Ovary (tissue), 9 donors: ENCODE data around the gene MORC3. TPM values are rescaled to one million over a fixed set of nuclear protein-coding genes. Genes with fewer than 3 reads are reported as not detected.
"Not testable (repeated sequence)": the region's sequence is repeated elsewhere in the genome, so short reads cannot be mapped to it uniquely, and the experiment has no call there.

Source experiments
- DNase-seq, 5 donors: peaks; one replicate each; pipeline ENCODE4 v3.0.0-alpha.2; 2019 to 2020
- H3K27ac ChIP-seq, 2 donors: fragments of 200-600 bp; one replicate each; pipeline versions ENCODE4 v1.5.1 to v1.8.0; 2019 to 2022
- H3K27me3 ChIP-seq: fragments of 200-600 bp; one replicate; pipeline ENCODE4 v1.8.0; 2022
- H3K36me3 ChIP-seq: fragments of 200-600 bp; sonication (generic); one replicate; pipeline ENCODE4 v1.5.1; 2019
- H3K4me1 ChIP-seq: one replicate; pipeline ENCODE4 v1.8.1; 2013; ENCODE audit warnings: mild to moderate bottlenecking, moderate library complexity; ENCODE audit not compliant: insufficient read depth
- H3K4me3 ChIP-seq: fragments of 200-600 bp; sonication (generic); one replicate; pipeline ENCODE4 v1.5.1; 2017
- H3K9me3 ChIP-seq, 2 donors: fragments of 200-600 bp in 1 of 2; sonication (generic) in 1 of 2; one replicate each; pipeline versions ENCODE4 v1.5.1 to v1.8.1; 2013 to 2019; ENCODE audit warnings: mild to moderate bottlenecking in 1 of 2, moderate library complexity in 1 of 2
- CTCF ChIP-seq, 3 donors: fragments of 450-650 bp in 2 of 3; fragments of 200-600 bp in 1 of 3; IDR thresholded peaks; one replicate each; pipeline versions ENCODE4 v1.5.1 to v1.8.0; 2016 to 2022; ENCODE audit warnings: antibody characterized with exemption in 3 of 3, mild to moderate bottlenecking in 1 of 3
- EP300 ChIP-seq: sonication (generic); formaldehyde crosslinking; IDR thresholded peaks from one replicate; pipeline ENCODE4 v1.6.1; 2017; ENCODE audit warnings: antibody characterized with exemption
- POLR2A ChIP-seq: fragments of 450-650 bp; IDR thresholded peaks from one replicate; pipeline ENCODE4 v1.6.1; 2017; ENCODE audit warnings: antibody characterized with exemption, mild to moderate bottlenecking, moderate library complexity
- WGBS, 3 donors: extraction: QIAGEN DNeasy Blood & Tissue Kit in 1 of 3; methylation state at CpG; one replicate each; pipeline versions ENCODE4 v1.1.5 to v1.1.7; 2013 to 2017; 5-methylcytosine and 5-hydroxymethylcytosine counted together
- intact Hi-C, 4 donors: fragments of 100-400 bp; cut with DNase I; formaldehyde crosslinking; loops; one replicate each; pipeline versions ENCODE4 v1.11.0 to v1.15.1; 2022 to 2023
- polyA plus RNA-seq, 2 donors: library from polyadenylated mRNA; stranded (reverse); fragments of 200-250 nt in 1 of 2; fragments of 350-450 nt in 1 of 2; fragmentation: Illumina TruSeq in 1 of 2; extraction: RNeasy Lipid Tissue Mini Kit (QIAGEN cat#74804) in 1 of 2; gene quantifications; one replicate each; pipeline ENCODE4 v1.2.3, GENCODE V29; 2013 to 2014
- total RNA-seq, 7 donors: library from RNA; depleted of rRNA in 2 of 7; stranded (reverse); fragments of >200 nt in 2 of 7; fragmentation: NEBNext Ultra II Directional in 3 of 7; extraction: Animal tissue kit (Norgen Biotek cat#: 25700) in 3 of 7; gene quantifications; one replicate each; pipeline versions ENCODE4 v1.1.0 to v1.2.4, GENCODE V29; 2016 to 2023
- donor health status: DM: no; HTN: no; CAD: no; lungs with moderate emphysema.
- donor health status: DM: no; HTN: no; CAD: no.
- donor health status: Bipolar disorder and iron deficiency.
- donor health status: DM: yes; HTN: yes; CAD: no.
- donor health status: DM: no; HTN: no; CAD: no.
- donor health status: DM: yes; HTN: yes; CAD: no.

MORC3 gene
- total and polyA plus RNA-seq, 9 donors = 18.9 to 55.6 (median 35.7) TPM

GRCh38 chr21:36325373-36326010, 5.5 kb downstream of the MORC3 start:
- intact Hi-C loops = loop anchor here in 1 of 4 donors (10.0 kb wide), 1 partner anchor 171 kb away; the partner anchor contains the start of gene DOP1B
- H3K4me3 ChIP-seq = no peak overlapping the region
- no peaks in the 10 kb centered on the region for H3K36me3 ChIP-seq
- no peaks in the 10 kb centered on the region for H3K27me3 ChIP-seq
- H3K4me1 ChIP-seq = peaks cover 13% of the 10 kb centered on the region
- TF ChIP-seq POLR2A (no peak), CTCF (IDR thresholded peaks at IDR 0.05) (no peak), EP300 (no peak)
- no peak overlapping the region for H3K27ac ChIP-seq
- H3K9me3 ChIP-seq = no peaks in the 10 kb centered on the region
- no peak for DNase-seq
- 88 to 89% (median 89%) methylated on average over 8 of the region's 8 CpGs for WGBS, 3 donors

DNA sequence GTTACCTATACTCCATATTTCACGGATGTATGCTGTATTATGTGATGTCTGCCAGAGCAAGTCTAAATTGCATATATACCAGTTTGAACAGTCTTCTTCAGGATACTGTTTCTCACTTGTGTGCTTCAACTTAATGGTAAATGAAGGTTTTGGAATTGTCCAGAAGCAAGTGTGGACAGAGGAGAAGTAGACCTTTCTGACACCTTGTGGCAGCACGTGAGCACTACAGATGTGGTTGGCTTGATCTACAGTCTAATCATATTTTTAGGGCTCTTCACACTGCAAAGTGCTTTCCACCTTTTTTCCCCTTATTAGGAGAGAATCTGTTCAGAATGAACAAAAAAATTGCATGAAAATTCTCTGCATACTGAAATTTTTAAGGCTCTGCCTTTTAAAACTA, 10.9 kb downstream of the MORC3 start:
- Histone ChIP-seq H3K36me3 (no peaks in the 10 kb centered on the region), H3K27ac (no peak overlapping the region), H3K4me1 (peaks cover 13% of the 10 kb centered on the region), H3K4me3 (no peak overlapping the region), H3K9me3 (no peaks in the 10 kb centered on the region), H3K27me3 (no peaks in the 10 kb centered on the region)
- intact Hi-C loops = loop anchor here in 2 of 4 donors (5.0 kb wide), 1 partner anchor 194 kb away; the partner anchor contains the start of gene CBR3 (in 2 of the 2)
- TF ChIP-seq POLR2A (no peak), CTCF (IDR thresholded peaks at IDR 0.05) (peak; percentile 8 to 57 (median 14))
- WGBS, 3 donors = 46 to 56% (median 48%) methylated on average over 2 of the region's 2 CpGs
- DNase-seq = peak; percentile 23 to 56 (median 37)

DNA sequence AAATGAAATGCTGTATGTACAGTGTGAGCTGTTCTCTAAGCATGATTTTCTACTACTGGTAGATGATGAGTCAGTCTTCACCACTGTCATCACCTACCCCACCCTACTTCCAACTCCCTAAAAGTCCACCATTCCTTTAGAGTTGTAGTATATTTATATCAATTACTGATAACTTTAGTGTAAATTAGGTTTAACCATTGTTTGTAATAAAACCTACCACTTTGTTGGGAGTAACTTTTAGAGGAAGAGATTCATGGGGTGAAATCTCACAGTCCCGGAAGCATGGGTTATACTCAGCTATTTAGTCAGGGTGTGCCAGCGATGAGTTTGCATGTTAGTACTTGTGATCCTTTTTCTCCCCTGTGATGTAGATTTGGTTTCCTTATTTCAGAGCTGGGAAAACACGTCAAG, 17.1 kb downstream of the MORC3 start:
- Histone ChIP-seq H3K9me3 (no peaks in the 10 kb centered on the region), H3K27ac (no peak overlapping the region), H3K36me3 (no peaks in the 10 kb centered on the region), H3K4me3 (no peak overlapping the region), H3K27me3 (no peaks in the 10 kb centered on the region), H3K4me1 (peaks cover 3% of the 10 kb centered on the region)
- intact Hi-C loops = no loop called here
- TF ChIP-seq CTCF (IDR thresholded peaks at IDR 0.05) = no peak
- no peak for TF ChIP-seq EP300
- TF ChIP-seq POLR2A = no peak
- no peak for DNase-seq
- WGBS, 3 donors = 93 to 97% (median 95%) methylated on average over 3 of the region's 3 CpGs

GRCh38 chr21:36338975-36339374, 19.0 kb downstream of the MORC3 start:
- intact Hi-C loops = no loop called here
- no peak for TF ChIP-seq EP300
- no peak for TF ChIP-seq POLR2A
- no peak for TF ChIP-seq CTCF (IDR thresholded peaks at IDR 0.05)
- DNase-seq = no peak
- Histone ChIP-seq H3K4me3 (no peak overlapping the region), H3K4me1 (no peaks in the 10 kb centered on the region), H3K36me3 (no peaks in the 10 kb centered on the region), H3K27me3 (no peaks in the 10 kb centered on the region), H3K27ac (no peak overlapping the region), H3K9me3 (no peaks in the 10 kb centered on the region)
- 96 to 97% (median 96%) methylated on average over 10 of the region's 10 CpGs for WGBS, 3 donors

DNA sequence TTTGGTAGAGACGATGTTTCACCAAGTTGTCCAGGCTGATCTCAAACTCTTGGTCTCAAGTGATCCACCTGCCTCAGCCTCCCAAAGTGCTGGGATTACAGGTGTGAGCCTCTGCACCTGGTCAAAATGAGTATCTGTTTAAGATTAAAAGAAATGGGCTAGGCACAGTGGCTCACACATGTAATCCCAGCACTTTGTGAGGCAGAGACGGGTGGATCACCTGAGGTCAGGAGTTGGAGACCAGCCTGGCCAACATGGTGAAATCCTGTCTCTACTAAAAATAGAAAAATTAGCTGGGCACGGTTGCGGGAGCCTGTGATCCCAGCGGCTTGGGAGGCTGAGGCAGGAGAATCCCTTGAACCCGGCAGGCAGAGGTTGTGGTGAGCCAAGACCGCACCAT, 22.6 kb downstream of the MORC3 start:
- H3K4me1 ChIP-seq, intact Hi-C loops, H3K9me3 ChIP-seq, H3K27ac ChIP-seq, H3K36me3 ChIP-seq, H3K27me3 ChIP-seq, DNase-seq, H3K4me3 ChIP-seq: not testable (repeated sequence)
- 94 to 96% (median 95%) methylated on average over 7 of the region's 7 CpGs for WGBS, 3 donors
